H1 (cell line): Measurements from ENCODE around the gene ATP11C. TPM values are rescaled to one million over a fixed set of nuclear protein-coding genes. Genes with fewer than 3 reads are reported as not detected.

Experiments used
- CTCF ChIA-PET: fragments of 300-600 bp; sonication (Branson Sonifier 250); formaldehyde crosslinking; loops from one replicate; lab custom pipeline; 2021; ENCODE audit not compliant: partially characterized antibody; lab: Charles Lee
- POLR2A ChIA-PET: fragments of 300-600 bp; sonication (Branson Sonifier 250); formaldehyde crosslinking; loops from one replicate; lab custom pipeline; 2021; ENCODE audit warnings: inconsistent platforms; ENCODE audit not compliant: partially characterized antibody; lab: Charles Lee
- DNase-seq, 2 experiments: peaks; one replicate each; pipeline versions ENCODE4 v3.0.0 to v3.0.0-alpha.2; 2010 to 2022; ENCODE audit warnings: low spot score in 2 of 2, low read depth in 1 of 2, mixed read lengths in 1 of 2
- FAIRE-seq: peaks from 2 replicates; lab custom pipeline; 2011; peaks lifted over from hg19 to GRCh38; lab: Jason Lieb, UNC
- H2AFZ ChIP-seq: 2 replicates; pipeline ENCODE4 v1.8.1; 2012; ENCODE audit warnings: low read length, inconsistent platforms
- H2AK5ac ChIP-seq: 2 replicates; pipeline ENCODE4 v1.6.1; 2013; ENCODE audit warnings: low read depth, low read length
- H2BK120ac ChIP-seq: replicated peaks from 2 replicates; pipeline ENCODE3; 2013; ENCODE audit warnings: low read depth, low read length, inconsistent platforms
- H2BK12ac ChIP-seq: 2 replicates; pipeline ENCODE4 v1.6.1; 2013; ENCODE audit warnings: low read depth, low read length
- H2BK15ac ChIP-seq: 2 replicates; pipeline ENCODE4 v1.6.1; 2013; ENCODE audit warnings: low read length
- H2BK20ac ChIP-seq: 2 replicates; pipeline ENCODE4 v1.6.1; 2013; ENCODE audit warnings: low read length
- H2BK5ac ChIP-seq: 2 replicates; pipeline ENCODE4 v1.6.1; 2013; ENCODE audit warnings: low read depth, low read length
- H3K14ac ChIP-seq: 2 replicates; pipeline ENCODE4 v1.6.1; 2013; ENCODE audit warnings: inconsistent platforms; ENCODE audit not compliant: insufficient read length
- H3K18ac ChIP-seq: 2 replicates; pipeline ENCODE4 v1.6.1; 2013; ENCODE audit warnings: low read length; ENCODE audit errors: extremely low read depth
- H3K23ac ChIP-seq: 2 replicates; pipeline ENCODE4 v1.6.1; 2013; ENCODE audit warnings: inconsistent platforms; ENCODE audit not compliant: insufficient read length
- H3K23me2 ChIP-seq: 2 replicates; pipeline ENCODE4 v1.6.1; 2013; ENCODE audit warnings: low read depth, low read length
- H3K27ac ChIP-seq: 2 replicates; pipeline ENCODE4 v1.6.1; 2011; ENCODE audit warnings: low read depth, low read length, inconsistent platforms
- H3K27me3 ChIP-seq, 4 experiments: replicated peaks in 1 of 4; 1 replicate in 1 of 4; 2 replicates in 3 of 4; pipeline versions ENCODE4 v1.6.1 to v1.8.1; 2011 to 2013; ENCODE audit warnings: low read length in 3 of 4, mild to moderate bottlenecking in 3 of 4, inconsistent platforms in 2 of 4, mixed read lengths in 2 of 4, moderate library complexity in 1 of 4; ENCODE audit not compliant: control insufficient read depth in 3 of 4, insufficient read depth in 3 of 4; ENCODE audit errors: extremely low read depth in 1 of 4
- H3K36me3 ChIP-seq, 4 experiments: 2 replicates each; pipeline versions ENCODE4 v1.6.1 to v1.8.1; 2011 to 2013; ENCODE audit warnings: mild to moderate bottlenecking in 4 of 4, low read length in 3 of 4, moderate library complexity in 2 of 4, control low read depth in 1 of 4, inconsistent platforms in 1 of 4; ENCODE audit not compliant: insufficient read depth in 4 of 4, control insufficient read depth in 2 of 4
- H3K4ac ChIP-seq: replicated peaks from 2 replicates; pipeline ENCODE3; 2013; ENCODE audit warnings: low read length, low read depth, mixed read lengths, inconsistent platforms; ENCODE audit not compliant: insufficient read length
- H3K4me1 ChIP-seq, 4 experiments: replicated peaks in 1 of 4; 1 replicate in 1 of 4; 2 replicates in 3 of 4; pipeline versions ENCODE4 v1.6.1 to v1.8.1; 2011 to 2013; ENCODE audit warnings: low read length in 3 of 4, inconsistent platforms in 2 of 4, mixed read lengths in 1 of 4; ENCODE audit not compliant: insufficient read depth in 4 of 4, control insufficient read depth in 3 of 4
- H3K4me2 ChIP-seq, 2 experiments: 2 replicates each; pipeline versions ENCODE4 v1.6.1 to v1.8.1; 2011 to 2013; ENCODE audit warnings: low read depth in 2 of 2, low read length in 2 of 2, control low read depth in 1 of 2, inconsistent platforms in 1 of 2, mild to moderate bottlenecking in 1 of 2; ENCODE audit not compliant: insufficient read depth in 1 of 2
- H3K4me3 ChIP-seq, 4 experiments: fragments of 200-600, 300-600 bp in 1 of 4; sonication (generic), shearing (Covaris generic), sonication (Bioruptor Twin) in 1 of 4; 2 replicates each; pipeline versions ENCODE4 v1.5.1 to v1.8.1; 2011 to 2016; ENCODE audit warnings: low read length in 4 of 4, low read depth in 3 of 4, control low read depth in 2 of 4, inconsistent platforms in 2 of 4, mild to moderate bottlenecking in 2 of 4, mixed read lengths in 1 of 4, moderate library complexity in 1 of 4; ENCODE audit not compliant: insufficient read depth in 2 of 4; ENCODE audit errors: extremely low read depth in 1 of 4
- H3K56ac ChIP-seq: replicated peaks from 2 replicates; pipeline ENCODE3; 2013; ENCODE audit warnings: low read depth, mild to moderate bottlenecking, mixed read lengths, low read length, inconsistent platforms; ENCODE audit not compliant: insufficient read length
- H3K79me1 ChIP-seq: 2 replicates; pipeline ENCODE4 v1.6.1; 2013; ENCODE audit warnings: low read depth, low read length, control low read depth
- H3K79me2 ChIP-seq, 2 experiments: 2 replicates each; pipeline versions ENCODE4 v1.6.1 to v1.8.1; 2012 to 2013; ENCODE audit warnings: low read length in 2 of 2, mild to moderate bottlenecking in 2 of 2, inconsistent platforms in 1 of 2; ENCODE audit not compliant: insufficient read depth in 2 of 2, control insufficient read depth in 1 of 2
- H3K9ac ChIP-seq, 4 experiments: replicated peaks in 1 of 4; 1 replicate in 1 of 4; 2 replicates in 3 of 4; pipeline versions ENCODE4 v1.6.1 to v1.8.1; 2011 to 2013; ENCODE audit warnings: low read depth in 3 of 4, low read length in 3 of 4, control low read depth in 2 of 4, mild to moderate bottlenecking in 2 of 4, moderate library complexity in 2 of 4, inconsistent platforms in 1 of 4; ENCODE audit errors: extremely low read depth in 1 of 4
- H3K9me3 ChIP-seq, 2 experiments: 2 replicates each; pipeline versions ENCODE4 v1.6.1 to v1.8.1; 2012 to 2013; ENCODE audit warnings: mild to moderate bottlenecking in 2 of 2, moderate library complexity in 2 of 2, control low read depth in 1 of 2, inconsistent platforms in 1 of 2, low read depth in 1 of 2, low read length in 1 of 2, mixed read lengths in 1 of 2; ENCODE audit not compliant: insufficient read depth in 2 of 2
- H4K20me1 ChIP-seq, 2 experiments: replicated peaks in 1 of 2; 2 replicates each; pipeline versions ENCODE3 to v1.8.1; 2011 to 2013; ENCODE audit warnings: inconsistent platforms in 2 of 2, low read length in 2 of 2, mild to moderate bottlenecking in 1 of 2; ENCODE audit not compliant: insufficient read depth in 2 of 2, control insufficient read depth in 1 of 2
- H4K5ac ChIP-seq: 2 replicates; pipeline ENCODE4 v1.6.1; 2013; ENCODE audit warnings: low read length, low read depth, mixed read lengths, inconsistent platforms; ENCODE audit not compliant: insufficient read length
- H4K8ac ChIP-seq: 2 replicates; pipeline ENCODE4 v1.8.0; 2013; ENCODE audit warnings: mild to moderate bottlenecking, moderate library complexity, low read length, inconsistent platforms; ENCODE audit not compliant: insufficient read depth; ENCODE audit errors: extremely low read depth
- H4K91ac ChIP-seq: replicated peaks from 2 replicates; pipeline ENCODE3; 2013; ENCODE audit warnings: low read length, mixed read lengths, inconsistent platforms; ENCODE audit not compliant: insufficient read length
- ASH2L ChIP-seq: fragments of 200-600, 300-600 bp; sonication (generic); IDR thresholded peaks from one replicate; pipeline ENCODE4 v1.7.1; 2017; ENCODE audit warnings: low read length
- EZH2 ChIP-seq: fragments of 200-600 bp; sonication (generic); IDR thresholded peaks from 2 replicates; pipeline ENCODE4 v1.7.1; 2012; ENCODE audit warnings: low read depth, mild to moderate bottlenecking, moderate library complexity, low read length, inconsistent platforms; ENCODE audit not compliant: severe bottlenecking
- GTF2F1 ChIP-seq: IDR thresholded peaks from 2 replicates; pipeline ENCODE4 v1.6.1; 2012; ENCODE audit warnings: low read depth, low read length, improper control_type of control experiment, borderline replicate concordance
- KDM1A ChIP-seq: fragments of 200-600, 300-600 bp; sonication (generic); IDR thresholded peaks from 2 replicates; pipeline ENCODE4 v1.7.1; 2016; ENCODE audit warnings: mild to moderate bottlenecking, low read length, borderline replicate concordance
- KDM5A ChIP-seq: fragments of 200-600 bp; IDR thresholded peaks from 2 replicates; pipeline ENCODE4 v1.7.1; 2012; ENCODE audit warnings: mild to moderate bottlenecking, low read length, inconsistent platforms, mixed read lengths
- MAFK ChIP-seq: IDR thresholded peaks from 2 replicates; pipeline ENCODE4 v1.6.1; 2012; ENCODE audit warnings: low read depth, mild to moderate bottlenecking, improper control_type of control experiment, low read length
- POLR2A ChIP-seq, 2 experiments: IDR thresholded peaks; 1 replicate in 1 of 2; 2 replicates in 1 of 2; pipeline ENCODE4 v1.6.1; 2011; ENCODE audit warnings: low read depth in 2 of 2, low read length in 2 of 2, mild to moderate bottlenecking in 2 of 2; ENCODE audit errors: control extremely low read depth in 1 of 2
- POLR2AphosphoS5 ChIP-seq: IDR thresholded peaks from 2 replicates; pipeline ENCODE4 v1.6.1; 2011; ENCODE audit warnings: low read depth, low read length
- RAD21 ChIP-seq, 2 experiments: IDR thresholded peaks in 1 of 2; conservative IDR thresholded peaks in 1 of 2; 2 replicates each; pipeline ENCODE4 v1.6.1; 2011; ENCODE audit warnings: low read depth in 2 of 2, low read length in 2 of 2, improper control_type of control experiment in 1 of 2, inconsistent platforms in 1 of 2, mild to moderate bottlenecking in 1 of 2, moderate library complexity in 1 of 2
- SP2 ChIP-seq: IDR thresholded peaks from 2 replicates; pipeline ENCODE4 v1.6.1; 2012; ENCODE audit warnings: mild to moderate bottlenecking, low read length, inconsistent platforms
- SUZ12 ChIP-seq: fragments of 200-600 bp; sonication (generic); IDR thresholded peaks from 2 replicates; pipeline ENCODE4 v1.6.1; 2012; ENCODE audit warnings: mild to moderate bottlenecking, inconsistent platforms, low read length, moderate library complexity, mixed read lengths
- WGBS, 2 experiments: shearing (Covaris generic) in 1 of 2; methylation state at CpG; one replicate each; pipeline versions ENCODE4 v1.1.6 to v1.1.7; 2013 to 2015; ENCODE audit warnings: low lambda C conversion rate in 2 of 2, mixed read lengths in 2 of 2, inconsistent platforms in 1 of 2, low coverage in 1 of 2, missing lambda C conversion rate in 1 of 2; ENCODE audit not compliant: insufficient replicate concordance in 2 of 2, insufficient coverage in 1 of 2, insufficient read length in 1 of 2; ENCODE audit errors: extremely low coverage in 1 of 2, missing lambda C conversion rate in 1 of 2; 5-methylcytosine and 5-hydroxymethylcytosine counted together
- polyA plus RNA-seq, 7 experiments: library from polyadenylated mRNA; depleted of rRNA in 3 of 7; stranded (reverse) in 5 of 7; unstranded in 2 of 7; fragments of >200 nt in 5 of 7; fragments of 200-250 nt in 2 of 7; gene quantifications; 1 replicate in 5 of 7; 2 replicates in 1 of 7; 4 replicates in 1 of 7; pipeline versions ENCODE4 v1.2.1 to v1.2.3, GENCODE V29; 2011 to 2013; ENCODE audit warnings: missing spikeins in 2 of 7, mixed read lengths in 2 of 7
- total RNA-seq: library from RNA; stranded (reverse); fragmentation: NEBNext Ultra II Directional; extraction: Animal tissue kit (Norgen Biotek cat#: 25700); gene quantifications from 2 replicates; pipeline ENCODE4 v1.2.1, GENCODE V29; 2021
- TF ChIP-seq, protein P1 (sequence below), 3 experiments: IDR thresholded peaks; 1 replicate in 2 of 3; 2 replicates in 1 of 3; pipeline versions ENCODE4 v1.5.1 to v1.6.1; 2011; ENCODE audit warnings: low read length in 3 of 3, mild to moderate bottlenecking in 3 of 3, inconsistent platforms in 2 of 3, low read depth in 1 of 3, moderate library complexity in 1 of 3; ENCODE audit not compliant: insufficient read depth in 1 of 3; ENCODE audit errors: control extremely low read depth in 1 of 3

Gene ATP11C
- total and polyA plus RNA-seq, 2 of the 8 experiments (the other 6 are each of a cell fraction or from before 2014, with no cell fraction given), result 14.7 to 52.1 TPM

DNA sequence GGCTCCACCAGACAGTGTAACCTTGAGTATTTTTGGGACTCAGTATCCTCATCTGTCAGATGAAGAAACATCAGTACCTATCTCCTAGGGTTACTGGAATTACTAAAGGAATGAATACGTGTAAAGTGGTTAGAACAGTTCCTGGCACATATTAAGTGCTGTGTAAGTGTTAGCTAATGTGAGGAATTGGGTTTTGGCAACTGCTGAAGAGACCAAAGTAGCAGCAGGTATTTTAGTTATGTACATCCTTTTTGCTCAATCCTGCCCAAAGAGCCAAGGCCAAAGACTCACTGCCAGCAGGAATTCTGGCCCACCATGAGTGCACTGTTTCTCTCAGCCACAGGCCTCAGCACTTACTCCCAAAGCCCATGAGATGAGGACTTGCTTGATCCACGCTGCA is 208.2 kb downstream of the ATP11C start:
- H3K79me1 ChIP-seq, result no peaks in the 10 kb centered on the region
- H3K56ac ChIP-seq, result no peak overlapping the region
- H3K27me3 ChIP-seq, result no peaks in the 10 kb centered on the region
- H2AK5ac ChIP-seq, result no peak overlapping the region
- POLR2A ChIA-PET, result no interaction called here
- 96% methylated on average over 2 of the region's 2 CpGs; no CpG with 5 or more reads in 1 of the 2 experiments for WGBS, 2 experiments
- H3K23ac ChIP-seq, result no peak overlapping the region
- no peak overlapping the region for H2BK5ac ChIP-seq
- no peak overlapping the region for H3K4me2 ChIP-seq
- no peak overlapping the region for H2BK20ac ChIP-seq
- H3K23me2 ChIP-seq, result no peaks in the 10 kb centered on the region
- no peaks in the 10 kb centered on the region for H3K9me3 ChIP-seq
- no peaks in the 10 kb centered on the region for H3K79me2 ChIP-seq
- H4K5ac ChIP-seq, result no peak overlapping the region
- H3K9ac ChIP-seq, result no peak overlapping the region
- CTCF ChIA-PET, result no interaction called here
- H3K4me3 ChIP-seq, result no peak overlapping the region
- no peak for FAIRE-seq
- no peak overlapping the region for H4K8ac ChIP-seq
- peaks cover 0 to 4% (median 0%) of the 10 kb centered on the region in 4 experiments; a peak in 1 of 8 replicates for H3K36me3 ChIP-seq
- no peak overlapping the region for H3K18ac ChIP-seq
- H2BK15ac ChIP-seq, result no peak overlapping the region
- H2AFZ ChIP-seq, result no peak overlapping the region
- no peak overlapping the region for H4K91ac ChIP-seq
- no peaks in the 10 kb centered on the region for H4K20me1 ChIP-seq
- no peak overlapping the region for H3K14ac ChIP-seq
- H2BK120ac ChIP-seq, result no peak overlapping the region
- DNase-seq, result no peak
- no peaks in the 10 kb centered on the region; a peak in 1 of 7 replicates for H3K4me1 ChIP-seq
- no peak overlapping the region for H3K4ac ChIP-seq
- no peak overlapping the region for H2BK12ac ChIP-seq
- no peak overlapping the region for H3K27ac ChIP-seq
- TF ChIP-seq POLR2AphosphoS5, result no peak
- TF ChIP-seq ASH2L, result no peak
- TF ChIP-seq RAD21 (IDR thresholded peaks at IDR 0.05 in 1 of 2, conservative IDR thresholded peaks at IDR 0.05 in 1 of 2; ENCODE audit: low read depth in 2 of 2, low read length in 2 of 2), result no peak
- TF ChIP-seq EZH2, result no peak
- TF ChIP-seq, protein P1, sequence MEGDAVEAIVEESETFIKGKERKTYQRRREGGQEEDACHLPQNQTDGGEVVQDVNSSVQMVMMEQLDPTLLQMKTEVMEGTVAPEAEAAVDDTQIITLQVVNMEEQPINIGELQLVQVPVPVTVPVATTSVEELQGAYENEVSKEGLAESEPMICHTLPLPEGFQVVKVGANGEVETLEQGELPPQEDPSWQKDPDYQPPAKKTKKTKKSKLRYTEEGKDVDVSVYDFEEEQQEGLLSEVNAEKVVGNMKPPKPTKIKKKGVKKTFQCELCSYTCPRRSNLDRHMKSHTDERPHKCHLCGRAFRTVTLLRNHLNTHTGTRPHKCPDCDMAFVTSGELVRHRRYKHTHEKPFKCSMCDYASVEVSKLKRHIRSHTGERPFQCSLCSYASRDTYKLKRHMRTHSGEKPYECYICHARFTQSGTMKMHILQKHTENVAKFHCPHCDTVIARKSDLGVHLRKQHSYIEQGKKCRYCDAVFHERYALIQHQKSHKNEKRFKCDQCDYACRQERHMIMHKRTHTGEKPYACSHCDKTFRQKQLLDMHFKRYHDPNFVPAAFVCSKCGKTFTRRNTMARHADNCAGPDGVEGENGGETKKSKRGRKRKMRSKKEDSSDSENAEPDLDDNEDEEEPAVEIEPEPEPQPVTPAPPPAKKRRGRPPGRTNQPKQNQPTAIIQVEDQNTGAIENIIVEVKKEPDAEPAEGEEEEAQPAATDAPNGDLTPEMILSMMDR (IDR thresholded peaks at IDR 0.05; ENCODE audit: control extremely low read depth in 1 of 3, insufficient read depth in 1 of 3, low read depth in 1 of 3, low read length in 3 of 3), result no peak
- TF ChIP-seq KDM5A, result no peak
- no peak for TF ChIP-seq GTF2F1
- TF ChIP-seq KDM1A, result no peak
- no peak for TF ChIP-seq SP2
- TF ChIP-seq SUZ12, result no peak
- no peak for TF ChIP-seq MAFK
- TF ChIP-seq POLR2A (IDR thresholded peaks at IDR 0.05; ENCODE audit: control extremely low read depth in 1 of 2, low read depth in 2 of 2, low read length in 2 of 2), result no peak
